HEK293 (cell line): ENCODE measurements around the gene NT5C2.

Experiments
- TRIM28 ChIP-seq: IDR thresholded peaks from 2 replicates; pipeline ENCODE4 v1.6.1; 2011; ENCODE audit warnings: low read length, control low read depth, borderline replicate concordance
- ZIC2 ChIP-seq: fragments of 450-650 bp; formaldehyde crosslinking; IDR thresholded peaks from 2 replicates; pipeline ENCODE4 v1.5.1; 2016; ENCODE audit warnings: missing biosample characterization, missing genetic modification characterization
- ZNF2 ChIP-seq: fragments of 450-650 bp; formaldehyde crosslinking; IDR thresholded peaks from 2 replicates; pipeline ENCODE4 v1.5.1; 2016; ENCODE audit warnings: missing biosample characterization, missing genetic modification characterization
- ZNF211 ChIP-seq: fragments of 450-650 bp; formaldehyde crosslinking; IDR thresholded peaks from 2 replicates; pipeline ENCODE4 v1.5.1; 2016; ENCODE audit warnings: low read depth, missing biosample characterization, missing genetic modification characterization
- ZNF274 ChIP-seq, 2 experiments: fragments of 200-500 bp in 1 of 2; fragments of 450-650 bp in 1 of 2; sonication (Bioruptor generic) in 1 of 2; formaldehyde crosslinking in 1 of 2; IDR thresholded peaks; 2 replicates each; pipeline versions ENCODE4 v1.5.1 to v1.6.1; 2014 to 2016; ENCODE audit warnings: borderline replicate concordance in 1 of 2, inconsistent platforms in 1 of 2, low read length in 1 of 2, missing biosample characterization in 1 of 2, missing genetic modification characterization in 1 of 2
- ZNF830 ChIP-seq: fragments of 450-650 bp; IDR thresholded peaks from 2 replicates; pipeline ENCODE4 v1.5.0; 2018; ENCODE audit warnings: missing biosample characterization, missing genetic modification characterization, low read depth, mild to moderate bottlenecking, moderate library complexity
- TF ChIP-seq, protein P1 (sequence below): fragments of 450-650 bp; formaldehyde crosslinking; IDR thresholded peaks from 2 replicates; pipeline ENCODE4 v1.5.1; 2016; ENCODE audit warnings: missing biosample characterization, missing genetic modification characterization
- TF ChIP-seq, protein P2 (sequence below): fragments of 450-650 bp; formaldehyde crosslinking; IDR thresholded peaks from 2 replicates; pipeline ENCODE4 v1.5.1; 2017; ENCODE audit warnings: missing biosample characterization, missing genetic modification characterization

DNA sequence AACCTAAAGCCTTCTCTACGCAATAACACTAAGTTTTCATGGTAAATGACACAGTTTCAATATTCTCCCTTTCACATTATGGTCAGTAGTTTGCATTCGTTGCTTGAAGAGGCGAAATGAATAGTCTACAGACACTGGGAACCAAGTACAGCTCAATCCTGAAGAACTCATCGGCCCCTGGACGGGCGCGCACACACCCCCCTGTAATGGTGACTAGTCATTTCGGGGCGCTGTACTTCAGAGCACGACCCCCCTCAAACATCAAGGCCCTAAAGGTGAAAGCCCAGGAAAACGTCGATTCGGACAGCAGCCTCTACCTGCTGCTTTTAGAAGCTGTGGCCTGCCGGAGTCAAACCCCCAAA lies 1.0 kb downstream of the NT5C2 start:
- TF ChIP-seq, protein P1, sequence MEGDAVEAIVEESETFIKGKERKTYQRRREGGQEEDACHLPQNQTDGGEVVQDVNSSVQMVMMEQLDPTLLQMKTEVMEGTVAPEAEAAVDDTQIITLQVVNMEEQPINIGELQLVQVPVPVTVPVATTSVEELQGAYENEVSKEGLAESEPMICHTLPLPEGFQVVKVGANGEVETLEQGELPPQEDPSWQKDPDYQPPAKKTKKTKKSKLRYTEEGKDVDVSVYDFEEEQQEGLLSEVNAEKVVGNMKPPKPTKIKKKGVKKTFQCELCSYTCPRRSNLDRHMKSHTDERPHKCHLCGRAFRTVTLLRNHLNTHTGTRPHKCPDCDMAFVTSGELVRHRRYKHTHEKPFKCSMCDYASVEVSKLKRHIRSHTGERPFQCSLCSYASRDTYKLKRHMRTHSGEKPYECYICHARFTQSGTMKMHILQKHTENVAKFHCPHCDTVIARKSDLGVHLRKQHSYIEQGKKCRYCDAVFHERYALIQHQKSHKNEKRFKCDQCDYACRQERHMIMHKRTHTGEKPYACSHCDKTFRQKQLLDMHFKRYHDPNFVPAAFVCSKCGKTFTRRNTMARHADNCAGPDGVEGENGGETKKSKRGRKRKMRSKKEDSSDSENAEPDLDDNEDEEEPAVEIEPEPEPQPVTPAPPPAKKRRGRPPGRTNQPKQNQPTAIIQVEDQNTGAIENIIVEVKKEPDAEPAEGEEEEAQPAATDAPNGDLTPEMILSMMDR (tag by site-specific recombination), result no peak
- TF ChIP-seq, protein P2, sequence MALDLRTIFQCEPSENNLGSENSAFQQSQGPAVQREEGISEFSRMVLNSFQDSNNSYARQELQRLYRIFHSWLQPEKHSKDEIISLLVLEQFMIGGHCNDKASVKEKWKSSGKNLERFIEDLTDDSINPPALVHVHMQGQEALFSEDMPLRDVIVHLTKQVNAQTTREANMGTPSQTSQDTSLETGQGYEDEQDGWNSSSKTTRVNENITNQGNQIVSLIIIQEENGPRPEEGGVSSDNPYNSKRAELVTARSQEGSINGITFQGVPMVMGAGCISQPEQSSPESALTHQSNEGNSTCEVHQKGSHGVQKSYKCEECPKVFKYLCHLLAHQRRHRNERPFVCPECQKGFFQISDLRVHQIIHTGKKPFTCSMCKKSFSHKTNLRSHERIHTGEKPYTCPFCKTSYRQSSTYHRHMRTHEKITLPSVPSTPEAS, result no peak
- TF ChIP-seq ZIC2 (tag by site-specific recombination) (no peak), ZNF2 (no peak), TRIM28 (no peak), ZNF274 (IDR thresholded peaks at IDR 0.05; ENCODE audit: low read length) (no peak), ZNF274 (tag by site-specific recombination; IDR thresholded peaks at IDR 0.05; ENCODE audit: borderline replicate concordance) (no peak), ZNF830 (no peak), ZNF211 (tag by site-specific recombination) (no peak)
